ENCODE results near the gene RGS7.

- TF ChIP-seq CTCF (IDR thresholded peaks at IDR 0.05; ENCODE audit: poor library complexity, severe bottlenecking) (no peak), REST (IDR thresholded peaks at IDR 0.05; ENCODE audit: borderline replicate concordance) (no peak)
Measured at GRCh38 chr1:241024834-241025233, 332.2 kb downstream of the RGS7 start.
